ENCODE results near the gene PACSIN2. TPM values are rescaled to one million over a fixed set of nuclear protein-coding genes. Genes with fewer than 3 reads are reported as not detected.

PACSIN2 gene
- total and polyA plus RNA-seq, 2 experiments from 2014 or later: 36.0 to 43.7 TPM

GRCh38 chr22:42873356-42873755, 141.6 kb downstream of the PACSIN2 start:
- no peaks in the 10 kb centered on the region for H3K79me2 ChIP-seq (ENCODE audit: insufficient read depth)
- H3F3A ChIP-seq (ENCODE audit: insufficient read depth): no peaks in the 10 kb centered on the region
- no peak overlapping the region for H3K4me2 ChIP-seq (ENCODE audit: unreplicated experiment)
- no peak overlapping the region for H3K27ac ChIP-seq
- H3K27me3 ChIP-seq (replicated peaks; ENCODE audit: insufficient read depth): no peaks in the 10 kb centered on the region
- no peaks in the 10 kb centered on the region for H4K20me1 ChIP-seq (ENCODE audit: insufficient read depth)
- no peak overlapping the region for H3K4me3 ChIP-seq
- TF ChIP-seq EZH2 (IDR thresholded peaks at IDR 0.05; ENCODE audit: insufficient read depth, poor library complexity, severe bottlenecking) (no peak), EZH2phosphoT487 (IDR thresholded peaks at IDR 0.05; ENCODE audit: insufficient read depth, low read depth) (no peak)
- H2AFZ ChIP-seq: no peak overlapping the region
- no peaks in the 10 kb centered on the region for H3K4me1 ChIP-seq (ENCODE audit: insufficient read depth)
- DNase-seq: no peak
- in situ Hi-C loops (cut with MboI): no loop called here
- no peaks in the 10 kb centered on the region for H3K9me3 ChIP-seq (ENCODE audit: low read depth)
- peaks cover 6% of the 10 kb centered on the region; the same call in 1 of the 2 replicates for H3K36me3 ChIP-seq (ENCODE audit: low read depth)
- no peaks in the 10 kb centered on the region for H3K9me2 ChIP-seq (ENCODE audit: insufficient read depth)
- H3K9ac ChIP-seq: no peak overlapping the region

- Histone ChIP-seq H3K4me3 (no peak overlapping the region), H3K9me3 (ENCODE audit: low read depth) (no peaks in the 10 kb centered on the region), H3K4me2 (ENCODE audit: unreplicated experiment) (no peak overlapping the region), H3K27me3 (replicated peaks; ENCODE audit: insufficient read depth) (no peaks in the 10 kb centered on the region), H3K79me2 (ENCODE audit: insufficient read depth) (no peaks in the 10 kb centered on the region), H3K9me2 (ENCODE audit: insufficient read depth) (no peaks in the 10 kb centered on the region), H3K4me1 (ENCODE audit: insufficient read depth) (no peaks in the 10 kb centered on the region), H3K27ac (no peak overlapping the region), H2AFZ (no peak overlapping the region), H3F3A (ENCODE audit: insufficient read depth) (no peaks in the 10 kb centered on the region), H4K20me1 (ENCODE audit: insufficient read depth) (no peaks in the 10 kb centered on the region), H3K9ac (no peak overlapping the region), H3K36me3 (ENCODE audit: low read depth) (peaks cover 6% of the 10 kb centered on the region; the same call in 1 of the 2 replicates)
- in situ Hi-C loops (cut with MboI): no loop called here
- no peak for DNase-seq
- WGBS, 2 experiments (ENCODE audit: low coverage in 1 of 2, low lambda C conversion rate in 2 of 2, missing lambda C conversion rate in 2 of 2): 85 to 89% methylated on average over 9 of the region's 9 CpGs
- TF ChIP-seq EZH2phosphoT487 (IDR thresholded peaks at IDR 0.05; ENCODE audit: insufficient read depth, low read depth) (no peak), EZH2 (IDR thresholded peaks at IDR 0.05; ENCODE audit: insufficient read depth, poor library complexity, severe bottlenecking) (no peak)
Observed at GRCh38 chr22:42872821-42873220, 142.1 kb downstream of the PACSIN2 start.

GRCh38 chr22:42871146-42872050, 143.6 kb downstream of the PACSIN2 start:
- no peaks in the 10 kb centered on the region for H3K27me3 ChIP-seq (replicated peaks; ENCODE audit: insufficient read depth)
- no peaks in the 10 kb centered on the region for H3F3A ChIP-seq (ENCODE audit: insufficient read depth)
- H3K36me3 ChIP-seq (ENCODE audit: low read depth): peaks cover 6% of the 10 kb centered on the region; the same call in 1 of the 2 replicates
- H3K4me1 ChIP-seq (ENCODE audit: insufficient read depth): no peaks in the 10 kb centered on the region
- in situ Hi-C loops (cut with MboI): no loop called here
- H3K4me3 ChIP-seq: no peak overlapping the region
- 93 to 97% methylated on average over 30 to 31 of the region's 31 CpGs for WGBS, 2 experiments (ENCODE audit: low coverage in 1 of 2, low lambda C conversion rate in 2 of 2, missing lambda C conversion rate in 2 of 2)
- H3K79me2 ChIP-seq (ENCODE audit: insufficient read depth): no peaks in the 10 kb centered on the region
- no peaks in the 10 kb centered on the region for H4K20me1 ChIP-seq (ENCODE audit: insufficient read depth)
- no peaks in the 10 kb centered on the region for H3K9me2 ChIP-seq (ENCODE audit: insufficient read depth)
- no peak overlapping the region for H3K4me2 ChIP-seq (ENCODE audit: unreplicated experiment)
- no peak for DNase-seq
- H3K9me3 ChIP-seq (ENCODE audit: low read depth): no peaks in the 10 kb centered on the region
- TF ChIP-seq EZH2phosphoT487 (IDR thresholded peaks at IDR 0.05; ENCODE audit: insufficient read depth, low read depth): no peak
- no peak for TF ChIP-seq EZH2 (IDR thresholded peaks at IDR 0.05; ENCODE audit: insufficient read depth, poor library complexity, severe bottlenecking)
- no peak overlapping the region for H3K9ac ChIP-seq
- no peak overlapping the region for H2AFZ ChIP-seq
- no peak overlapping the region for H3K27ac ChIP-seq

- in situ Hi-C loops (cut with MboI): no loop called here
- peaks cover 6% of the 10 kb centered on the region; the same call in 1 of the 2 replicates for H3K36me3 ChIP-seq (ENCODE audit: low read depth)
- H3K4me2 ChIP-seq (ENCODE audit: unreplicated experiment): no peak overlapping the region
- H4K20me1 ChIP-seq (ENCODE audit: insufficient read depth): no peaks in the 10 kb centered on the region
- no peak overlapping the region for H2AFZ ChIP-seq
- no peaks in the 10 kb centered on the region for H3K9me2 ChIP-seq (ENCODE audit: insufficient read depth)
- H3K9ac ChIP-seq: no peak overlapping the region
- TF ChIP-seq EZH2 (IDR thresholded peaks at IDR 0.05; ENCODE audit: insufficient read depth, poor library complexity, severe bottlenecking): no peak
- no peak for TF ChIP-seq EZH2phosphoT487 (IDR thresholded peaks at IDR 0.05; ENCODE audit: insufficient read depth, low read depth)
- H3K79me2 ChIP-seq (ENCODE audit: insufficient read depth): no peaks in the 10 kb centered on the region
- H3K9me3 ChIP-seq (ENCODE audit: low read depth): no peaks in the 10 kb centered on the region
- no peak overlapping the region for H3K27ac ChIP-seq
- no peak overlapping the region for H3K4me3 ChIP-seq
- no peaks in the 10 kb centered on the region for H3K27me3 ChIP-seq (replicated peaks; ENCODE audit: insufficient read depth)
- no peak for DNase-seq
- no peaks in the 10 kb centered on the region for H3K4me1 ChIP-seq (ENCODE audit: insufficient read depth)
- 90 to 91% methylated on average over 19 to 33 of the region's 33 CpGs for WGBS, 2 experiments (ENCODE audit: low coverage in 1 of 2, low lambda C conversion rate in 2 of 2, missing lambda C conversion rate in 2 of 2)
- H3F3A ChIP-seq (ENCODE audit: insufficient read depth): peaks cover 4% of the 10 kb centered on the region; the same call in 1 of the 2 replicates
Observed at GRCh38 chr22:42869888-42870480, 145.0 kb downstream of the PACSIN2 start.

Data from GM23248 (cell line).